ENCODE measurements around the gene TTYH2.

- TF ChIP-seq CTCF (IDR thresholded peaks at IDR 0.05; ENCODE audit: poor library complexity, severe bottlenecking), result no peak
- no peak for TF ChIP-seq REST (IDR thresholded peaks at IDR 0.05; ENCODE audit: borderline replicate concordance)
- TF ChIP-seq EZH2 (IDR thresholded peaks at IDR 0.05; ENCODE audit: borderline replicate concordance, insufficient read depth, low read length, poor library complexity, severe bottlenecking), result no peak
- TF ChIP-seq POLR2AphosphoS5 (IDR thresholded peaks at IDR 0.05), result no peak
Observed at GRCh38 chr17:74230896-74231295, 17.5 kb downstream of the TTYH2 start.
